ENCODE results near the gene DDX10.

Gene DDX10

GRCh38 chr11:108887436-108888238, 222.8 kb downstream of the DDX10 start:
- no peak for TF ChIP-seq POLR2A (IDR thresholded peaks at IDR 0.05; ENCODE audit: extremely low read depth, insufficient read length)
- TF ChIP-seq MAX (IDR thresholded peaks at IDR 0.05; ENCODE audit: low read depth, low read length), result no peak
- no peak for TF ChIP-seq CTCF (IDR thresholded peaks at IDR 0.05; ENCODE audit: low read depth, low read length)
- no peak for TF ChIP-seq MYC (IDR thresholded peaks at IDR 0.05; ENCODE audit: low read depth, low read length)
- no peak overlapping the region for H3K4me3 ChIP-seq (ENCODE audit: low read depth, low read length)
- no peak for DNase-seq (ENCODE audit: low read depth)

GRCh38 chr11:108890482-108891105, 225.7 kb downstream of the DDX10 start:
- no peak for DNase-seq (ENCODE audit: low read depth)
- no peak overlapping the region for H3K4me3 ChIP-seq (ENCODE audit: low read depth, low read length)
- TF ChIP-seq MYC (IDR thresholded peaks at IDR 0.05; ENCODE audit: low read depth, low read length) (no peak), CTCF (IDR thresholded peaks at IDR 0.05; ENCODE audit: low read depth, low read length) (no peak), MAX (IDR thresholded peaks at IDR 0.05; ENCODE audit: low read depth, low read length) (no peak), POLR2A (IDR thresholded peaks at IDR 0.05; ENCODE audit: extremely low read depth, insufficient read length) (no peak)

GRCh38 chr11:108891143-108891542, 226.3 kb downstream of the DDX10 start:
- H3K4me3 ChIP-seq (ENCODE audit: low read depth, low read length), result no peak overlapping the region
- DNase-seq (ENCODE audit: low read depth), result no peak
- TF ChIP-seq MYC (IDR thresholded peaks at IDR 0.05; ENCODE audit: low read depth, low read length) (no peak), MAX (IDR thresholded peaks at IDR 0.05; ENCODE audit: low read depth, low read length) (no peak), POLR2A (IDR thresholded peaks at IDR 0.05; ENCODE audit: extremely low read depth, insufficient read length) (no peak), CTCF (IDR thresholded peaks at IDR 0.05; ENCODE audit: low read depth, low read length) (no peak)

GRCh38 chr11:108891909-108892511, 227.1 kb downstream of the DDX10 start:
- no peak for DNase-seq (ENCODE audit: low read depth)
- no peak overlapping the region for H3K4me3 ChIP-seq (ENCODE audit: low read depth, low read length)
- no peak for TF ChIP-seq CTCF (IDR thresholded peaks at IDR 0.05; ENCODE audit: low read depth, low read length)
- no peak for TF ChIP-seq MYC (IDR thresholded peaks at IDR 0.05; ENCODE audit: low read depth, low read length)
- TF ChIP-seq POLR2A (IDR thresholded peaks at IDR 0.05; ENCODE audit: extremely low read depth, insufficient read length), result no peak
- no peak for TF ChIP-seq MAX (IDR thresholded peaks at IDR 0.05; ENCODE audit: low read depth, low read length)

GRCh38 chr11:108895579-108896480, 231.0 kb downstream of the DDX10 start:
- DNase-seq (ENCODE audit: low read depth), result peak; percentile 62
- H3K4me3 ChIP-seq (ENCODE audit: low read depth, low read length), result no peak overlapping the region
- no peak for TF ChIP-seq MYC (IDR thresholded peaks at IDR 0.05; ENCODE audit: low read depth, low read length)
- TF ChIP-seq MAX (IDR thresholded peaks at IDR 0.05; ENCODE audit: low read depth, low read length), result no peak
- TF ChIP-seq CTCF (IDR thresholded peaks at IDR 0.05; ENCODE audit: low read depth, low read length), result no peak
- no peak for TF ChIP-seq POLR2A (IDR thresholded peaks at IDR 0.05; ENCODE audit: extremely low read depth, insufficient read length)

All from NB4 (cell line).